ENCODE data around the gene DCLK1. TPM values are rescaled to one million over a fixed set of nuclear protein-coding genes. Genes with fewer than 3 reads are reported as not detected.

The DCLK1 gene
- total RNA-seq, 4 donors from 2014 or later: 1.1 to 10.8 (median 6.7) TPM

DNA sequence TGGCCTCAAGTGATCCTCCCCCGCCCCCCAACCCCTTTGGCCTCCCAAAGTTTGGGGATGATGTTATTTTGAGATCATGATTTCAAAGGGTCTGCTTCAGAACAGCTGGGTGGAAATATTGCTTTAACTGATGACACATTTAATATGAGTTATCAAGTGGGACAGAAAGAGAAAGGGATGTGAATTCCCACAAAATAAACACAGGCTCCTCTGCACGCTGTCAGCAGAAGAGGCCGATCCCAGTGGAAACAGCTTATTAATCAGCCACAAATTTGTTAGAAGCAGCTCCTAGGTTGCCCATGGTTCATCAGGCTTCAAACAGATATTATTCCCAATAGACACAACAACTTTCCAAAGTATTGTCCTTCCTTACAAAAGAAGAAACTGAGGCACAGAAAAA, 4.7 kb downstream of the DCLK1 start:
- Histone ChIP-seq H3K27ac (no peak overlapping the region), H3K27me3 (peaks cover 23% of the 10 kb centered on the region), H3K9me3 (no peaks in the 10 kb centered on the region), H3K4me3 (no peak overlapping the region), H3K4me1 (peaks cover 0 to 5% (median 0%) of the 10 kb centered on the region in 4 donors), H3K36me3 (no peaks in the 10 kb centered on the region)
- DNase-seq: no peak
- intact Hi-C loops (cut with DNase I; ENCODE audit: low total_unique reads): loop anchor here (5.0 kb wide), 1 partner anchor 219 kb away; no protein-coding TSS in a partner anchor
- whole genome bisulfite sequencing, 2 donors (ENCODE audit: low coverage in 1 of 2): 40 to 79% methylated on average over 2 to 3 of the region's 3 CpGs
- TF ChIP-seq EP300 (IDR thresholded peaks at IDR 0.05; ENCODE audit: low read depth): no peak
- TF ChIP-seq, protein P1, sequence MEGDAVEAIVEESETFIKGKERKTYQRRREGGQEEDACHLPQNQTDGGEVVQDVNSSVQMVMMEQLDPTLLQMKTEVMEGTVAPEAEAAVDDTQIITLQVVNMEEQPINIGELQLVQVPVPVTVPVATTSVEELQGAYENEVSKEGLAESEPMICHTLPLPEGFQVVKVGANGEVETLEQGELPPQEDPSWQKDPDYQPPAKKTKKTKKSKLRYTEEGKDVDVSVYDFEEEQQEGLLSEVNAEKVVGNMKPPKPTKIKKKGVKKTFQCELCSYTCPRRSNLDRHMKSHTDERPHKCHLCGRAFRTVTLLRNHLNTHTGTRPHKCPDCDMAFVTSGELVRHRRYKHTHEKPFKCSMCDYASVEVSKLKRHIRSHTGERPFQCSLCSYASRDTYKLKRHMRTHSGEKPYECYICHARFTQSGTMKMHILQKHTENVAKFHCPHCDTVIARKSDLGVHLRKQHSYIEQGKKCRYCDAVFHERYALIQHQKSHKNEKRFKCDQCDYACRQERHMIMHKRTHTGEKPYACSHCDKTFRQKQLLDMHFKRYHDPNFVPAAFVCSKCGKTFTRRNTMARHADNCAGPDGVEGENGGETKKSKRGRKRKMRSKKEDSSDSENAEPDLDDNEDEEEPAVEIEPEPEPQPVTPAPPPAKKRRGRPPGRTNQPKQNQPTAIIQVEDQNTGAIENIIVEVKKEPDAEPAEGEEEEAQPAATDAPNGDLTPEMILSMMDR (IDR thresholded peaks at IDR 0.05): no peak
- no peak for TF ChIP-seq POLR2A (IDR thresholded peaks at IDR 0.05)
- in situ Hi-C loops (cut with MboI; ENCODE audit: low pct_ligation_motif_present in 1 of 4, low pct_unique_long_range_greater_than_20kb in 1 of 4, low sequenced_read_pairs in 3 of 4): no loop called here

DNA sequence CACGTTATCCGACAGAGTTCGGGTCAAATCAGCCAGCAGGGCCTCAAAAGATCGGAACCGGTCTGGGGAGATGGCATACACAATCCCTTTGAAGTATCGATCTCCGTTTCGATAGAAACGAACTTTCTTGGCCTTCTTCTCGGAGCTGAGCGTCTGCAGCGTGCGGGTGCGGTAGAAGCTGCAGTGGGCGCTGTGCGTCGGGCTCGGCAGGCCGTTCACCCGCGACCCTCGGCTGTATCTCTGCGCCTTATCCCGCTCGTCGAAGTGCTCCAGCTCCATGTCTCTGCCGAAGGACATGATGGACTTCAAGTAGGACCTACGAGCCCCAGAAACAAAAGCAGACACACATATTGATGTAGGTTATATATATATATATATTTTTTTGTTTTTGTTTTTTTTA, 5.3 kb downstream of the DCLK1 start:
- Histone ChIP-seq H3K36me3 (no peaks in the 10 kb centered on the region), H3K27me3 (peaks cover 17% of the 10 kb centered on the region), H3K4me1 (peaks cover 0 to 5% (median 0%) of the 10 kb centered on the region in 4 donors), H3K4me3 (no peak overlapping the region), H3K27ac (no peak overlapping the region), H3K9me3 (no peaks in the 10 kb centered on the region)
- no peak for DNase-seq
- TF ChIP-seq POLR2A (IDR thresholded peaks at IDR 0.05) (no peak), POLR2AphosphoS5 (IDR thresholded peaks at IDR 0.05) (no peak), EP300 (IDR thresholded peaks at IDR 0.05; ENCODE audit: low read depth) (no peak)
- TF ChIP-seq, protein P1 (IDR thresholded peaks at IDR 0.05): no peak
- intact Hi-C loops (cut with DNase I; ENCODE audit: low total_unique reads) (loop anchor here (5.0 kb wide), 1 partner anchor 219 kb away; no protein-coding TSS in a partner anchor), in situ Hi-C loops (cut with MboI; ENCODE audit: low pct_ligation_motif_present in 1 of 4, low pct_unique_long_range_greater_than_20kb in 1 of 4, low sequenced_read_pairs in 3 of 4) (no loop called here)
- WGBS, 2 donors (ENCODE audit: low coverage in 1 of 2): 91% methylated on average over 28 of the region's 28 CpGs; no CpG with 5 or more reads in 1 of the 2 donors

- H3K36me3 ChIP-seq: no peaks in the 10 kb centered on the region
- 14 to 39% methylated on average over 2 to 6 of the region's 6 CpGs for WGBS, 2 donors (ENCODE audit: low coverage in 1 of 2)
- TF ChIP-seq, protein P1 (IDR thresholded peaks at IDR 0.05): no peak
- TF ChIP-seq POLR2AphosphoS5 (IDR thresholded peaks at IDR 0.05): no peak
- no peak for TF ChIP-seq POLR2A (IDR thresholded peaks at IDR 0.05)
- TF ChIP-seq EP300 (IDR thresholded peaks at IDR 0.05; ENCODE audit: low read depth): no peak
- no peak overlapping the region for H3K27ac ChIP-seq
- no peaks in the 10 kb centered on the region for H3K9me3 ChIP-seq
- intact Hi-C loops (cut with DNase I; ENCODE audit: low total_unique reads) (no loop called here), in situ Hi-C loops (cut with MboI; ENCODE audit: low pct_ligation_motif_present in 1 of 4, low pct_unique_long_range_greater_than_20kb in 1 of 4, low sequenced_read_pairs in 3 of 4) (no loop called here)
- no peak overlapping the region for H3K4me3 ChIP-seq
- peaks cover 2% of the 10 kb centered on the region for H3K27me3 ChIP-seq
- no peak for DNase-seq
- peaks cover 0 to 5% (median 0%) of the 10 kb centered on the region in 4 donors for H3K4me1 ChIP-seq
Observed at GRCh38 chr13:36124236-36124822, 6.9 kb downstream of the DCLK1 start.

DNA sequence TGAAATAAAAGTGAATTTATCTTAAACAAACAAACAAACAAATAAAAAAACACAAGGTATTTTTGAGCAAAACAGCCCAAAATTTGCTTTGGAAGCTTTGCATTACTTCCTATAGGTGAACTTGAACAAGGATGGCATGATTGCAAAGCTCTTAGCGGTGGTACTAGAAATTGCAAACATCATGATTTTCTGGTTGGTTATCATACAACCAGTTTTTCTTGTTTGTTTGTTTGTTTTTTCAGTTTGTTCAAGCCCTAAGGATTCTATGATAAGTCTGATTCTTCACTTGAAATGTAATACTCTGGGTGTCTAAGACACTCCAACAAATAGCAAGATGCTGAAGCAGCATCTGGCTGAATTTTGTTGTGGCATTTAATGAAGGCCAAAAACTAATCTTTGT, 15.9 kb downstream of the DCLK1 start:
- intact Hi-C loops (cut with DNase I; ENCODE audit: low total_unique reads) (no loop called here), in situ Hi-C loops (cut with MboI; ENCODE audit: low pct_ligation_motif_present in 1 of 4, low pct_unique_long_range_greater_than_20kb in 1 of 4, low sequenced_read_pairs in 3 of 4) (no loop called here)
- Histone ChIP-seq H3K4me1 (no peaks in the 10 kb centered on the region), H3K4me3 (no peak overlapping the region), H3K9me3 (no peaks in the 10 kb centered on the region), H3K27me3 (no peaks in the 10 kb centered on the region), H3K36me3 (no peaks in the 10 kb centered on the region), H3K27ac (no peak overlapping the region)
- DNase-seq: no peak
- TF ChIP-seq POLR2A (IDR thresholded peaks at IDR 0.05) (no peak), POLR2AphosphoS5 (IDR thresholded peaks at IDR 0.05) (no peak), EP300 (IDR thresholded peaks at IDR 0.05; ENCODE audit: low read depth) (no peak)
- TF ChIP-seq, protein P1 (IDR thresholded peaks at IDR 0.05): no peak
- 83 to 94% methylated on average over 1 of the region's 1 CpG for WGBS, 2 donors (ENCODE audit: low coverage in 1 of 2)
